GM21619 (cell line): Measurements from ENCODE around the gene ASRGL1.
"Not testable (repeated sequence)": the region's sequence is repeated elsewhere in the genome, so short reads cannot be mapped to it uniquely, and the experiment has no call there.

ENCODE experiments used
- ATAC-seq: cut with Tn5 transposase; IDR thresholded peaks from one replicate; pipeline ENCODE4 v1.9.1; 2021; ENCODE audit not compliant: unreplicated experiment

The ASRGL1 gene

DNA sequence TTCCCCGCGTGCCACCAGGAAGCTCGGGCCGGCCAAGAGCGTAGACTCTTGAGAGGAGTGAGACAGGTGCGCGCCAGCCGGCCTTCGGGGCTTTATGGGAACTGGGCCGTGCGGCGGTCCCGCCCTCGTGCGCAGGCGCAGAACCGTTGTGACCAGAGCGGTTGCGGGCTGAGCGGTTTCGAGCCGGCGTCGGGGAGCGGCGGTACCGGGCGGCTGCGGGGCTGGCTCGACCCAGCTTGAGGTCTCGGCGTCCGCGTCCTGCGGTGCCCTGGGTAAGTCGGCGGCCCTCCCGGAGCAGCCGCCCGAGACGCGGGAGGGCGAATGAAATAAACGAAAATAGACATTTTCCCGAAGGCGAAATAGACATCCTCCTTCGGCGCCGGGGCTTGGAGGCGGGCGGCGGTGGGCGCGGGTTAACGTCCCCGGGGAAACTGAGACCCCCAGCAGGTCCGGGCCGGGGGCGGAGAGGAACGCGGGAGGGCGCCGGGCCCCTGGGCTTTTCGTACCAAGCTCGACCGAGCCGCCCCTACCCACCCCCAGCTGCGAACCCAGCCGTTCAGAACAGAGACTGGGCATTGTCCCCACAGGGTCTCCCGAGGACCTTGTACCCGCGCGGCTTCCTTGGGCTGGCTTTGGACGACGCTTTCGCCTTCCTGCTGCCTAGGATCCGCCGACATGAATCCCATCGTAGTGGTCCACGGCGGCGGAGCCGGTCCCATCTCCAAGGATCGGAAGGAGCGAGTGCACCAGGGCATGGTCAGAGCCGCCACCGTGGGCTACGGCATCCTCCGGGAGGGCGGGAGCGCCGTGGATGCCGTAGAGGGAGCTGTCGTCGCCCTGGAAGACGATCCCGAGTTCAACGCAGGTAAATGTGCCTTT lies at the start of gene ASRGL1:
ASRGL1 (plus strand) TSS at position 146 of the 879 bp plus-strand sequence; CDS start at position 676, 530 bp downstream.
- no peak for ATAC-seq

DNA sequence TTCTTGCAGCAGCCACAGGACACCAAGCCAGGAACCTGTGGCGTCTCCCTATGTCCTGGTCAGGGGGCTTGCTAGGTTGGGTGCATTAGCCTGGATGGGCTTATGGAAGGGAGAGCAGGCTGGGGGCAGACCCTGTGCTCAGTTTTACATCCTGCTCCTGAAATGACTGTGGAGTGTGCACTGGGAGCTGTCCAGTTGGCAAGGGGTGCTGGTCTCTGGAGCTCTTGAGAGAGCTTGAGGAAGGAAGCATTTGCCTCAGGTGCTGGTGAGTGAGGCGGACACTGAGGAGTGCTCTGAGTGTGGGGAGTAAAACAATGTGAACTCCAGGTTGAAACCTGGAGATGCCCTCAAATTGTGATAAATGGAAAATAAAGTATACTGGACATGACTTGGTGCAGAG lies 41.7 kb upstream of the ASRGL1 start:
- ATAC-seq, result no peak

DNA sequence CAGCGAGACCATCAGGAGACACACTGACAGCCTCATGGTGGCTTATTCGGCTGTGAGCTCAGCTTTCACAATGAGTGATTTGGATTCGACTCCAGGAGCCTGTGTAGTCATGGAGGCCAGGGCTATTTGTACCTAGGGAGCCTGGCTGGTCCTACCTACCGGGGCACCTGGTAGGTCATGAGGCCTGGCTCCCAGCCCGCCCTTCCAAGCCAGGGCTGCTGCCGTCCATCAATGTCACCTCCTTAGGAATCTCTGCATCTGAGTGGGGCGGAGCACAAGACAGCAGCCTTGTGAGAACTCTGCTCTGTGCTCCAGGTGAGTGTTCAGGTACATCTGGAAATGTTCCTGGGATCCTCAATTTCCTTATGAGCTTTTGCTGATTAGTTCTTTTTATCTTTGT lies 38.3 kb upstream of the ASRGL1 start, which contains the start of gene SCGB1D4:
SCGB1D4 (minus strand) TSS at position 101 of the 400 bp plus-strand sequence; CDS start at position 36, 65 bp downstream.
- ATAC-seq, result no peak

DNA sequence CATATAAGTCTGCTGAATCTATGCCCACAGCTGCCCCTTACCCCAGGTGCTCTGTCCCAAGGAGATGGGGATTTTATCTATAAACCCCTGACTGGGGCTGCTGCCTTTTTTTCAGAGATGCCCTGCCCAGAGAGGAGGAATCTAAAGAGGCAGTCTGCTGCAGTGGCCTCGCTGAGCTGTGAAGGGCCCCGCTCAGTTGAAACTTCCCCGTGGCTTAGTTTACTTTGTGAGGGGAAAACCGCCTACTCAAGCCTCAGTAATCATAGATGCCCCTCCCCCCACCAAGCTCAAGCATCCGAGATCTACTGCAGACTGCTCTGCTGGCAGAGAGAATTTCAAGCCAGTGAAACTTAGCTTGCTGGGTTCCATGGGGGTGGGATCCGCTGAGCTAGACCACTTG lies 31.0 kb upstream of the ASRGL1 start:
- ATAC-seq, result no peak

DNA sequence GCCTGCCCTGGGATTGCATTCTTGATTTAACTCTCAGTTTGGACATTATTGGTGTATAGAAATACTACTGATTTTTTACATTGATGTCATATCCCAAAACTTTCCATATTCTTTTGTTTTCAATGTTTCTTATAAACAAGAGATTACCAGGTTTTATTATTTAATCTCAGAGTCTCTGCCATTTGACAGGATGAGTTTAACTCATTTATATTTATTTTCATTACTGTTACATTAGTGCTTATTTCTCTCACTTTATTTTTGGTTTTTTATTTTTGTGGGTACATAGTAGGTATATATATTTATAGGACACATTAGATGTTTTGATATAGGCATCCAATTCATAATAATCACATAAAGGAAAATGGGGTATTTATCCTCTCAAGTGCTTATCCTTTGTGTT lies 29.3 kb upstream of the ASRGL1 start:
- ATAC-seq, result no peak

DNA sequence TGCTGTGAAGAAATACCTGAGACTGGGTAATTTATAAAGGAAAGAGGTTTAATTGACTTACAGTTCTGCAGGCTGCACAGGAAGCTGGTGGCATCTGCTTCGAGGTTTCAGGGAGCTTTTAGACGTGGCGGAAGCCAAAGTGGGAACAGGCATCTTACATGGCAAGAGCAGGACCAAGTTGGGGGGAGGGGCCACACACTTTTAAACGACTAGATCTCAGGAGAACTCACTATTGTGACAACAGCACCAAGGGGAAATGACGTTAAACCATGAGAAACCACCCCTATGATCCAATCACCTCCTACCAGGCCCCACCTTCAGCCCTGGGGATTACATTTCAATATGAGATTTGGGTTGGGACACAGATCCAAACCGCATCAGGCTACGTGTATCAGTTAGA lies 27.3 kb upstream of the ASRGL1 start:
- ATAC-seq, result no peak

DNA sequence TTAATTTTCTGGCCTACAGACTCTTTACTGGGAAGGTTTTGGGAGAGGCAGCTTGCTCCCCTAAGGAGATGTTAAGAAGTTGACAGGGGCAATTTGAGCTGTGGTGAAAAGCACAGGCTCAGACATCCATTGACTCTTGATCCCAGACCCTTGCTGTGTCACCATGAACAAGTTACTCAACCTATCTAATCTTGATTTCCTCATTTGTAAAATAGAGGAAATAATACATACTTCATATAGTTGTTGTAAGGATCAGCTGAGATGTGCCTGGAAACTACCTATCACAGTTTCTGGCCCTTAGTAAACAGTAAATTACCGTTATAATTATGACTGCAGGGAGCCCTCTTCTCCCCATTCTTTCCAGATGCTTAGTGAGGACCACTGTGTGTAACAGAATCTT lies 21.8 kb upstream of the ASRGL1 start:
- no peak for ATAC-seq

DNA sequence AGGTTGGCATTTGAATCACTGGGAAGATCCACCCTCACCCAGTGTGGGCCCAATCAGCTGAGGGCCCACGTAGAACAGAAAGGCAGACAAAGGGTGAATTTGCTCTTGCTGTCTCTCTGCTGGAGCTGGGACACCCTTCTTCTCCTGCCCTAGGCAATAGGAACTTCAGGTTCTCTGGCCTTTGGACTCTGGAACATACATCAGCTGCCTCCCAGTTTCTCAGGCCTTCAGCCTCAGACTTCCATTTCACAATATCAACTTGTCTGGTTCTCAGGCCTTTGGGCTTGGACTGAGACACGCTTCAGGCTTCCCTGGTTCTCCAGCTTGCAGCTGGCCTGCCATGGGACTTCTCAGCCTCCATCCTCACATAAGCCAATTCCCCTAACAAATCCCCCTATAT lies 14.7 kb upstream of the ASRGL1 start:
- ATAC-seq, result no peak

DNA sequence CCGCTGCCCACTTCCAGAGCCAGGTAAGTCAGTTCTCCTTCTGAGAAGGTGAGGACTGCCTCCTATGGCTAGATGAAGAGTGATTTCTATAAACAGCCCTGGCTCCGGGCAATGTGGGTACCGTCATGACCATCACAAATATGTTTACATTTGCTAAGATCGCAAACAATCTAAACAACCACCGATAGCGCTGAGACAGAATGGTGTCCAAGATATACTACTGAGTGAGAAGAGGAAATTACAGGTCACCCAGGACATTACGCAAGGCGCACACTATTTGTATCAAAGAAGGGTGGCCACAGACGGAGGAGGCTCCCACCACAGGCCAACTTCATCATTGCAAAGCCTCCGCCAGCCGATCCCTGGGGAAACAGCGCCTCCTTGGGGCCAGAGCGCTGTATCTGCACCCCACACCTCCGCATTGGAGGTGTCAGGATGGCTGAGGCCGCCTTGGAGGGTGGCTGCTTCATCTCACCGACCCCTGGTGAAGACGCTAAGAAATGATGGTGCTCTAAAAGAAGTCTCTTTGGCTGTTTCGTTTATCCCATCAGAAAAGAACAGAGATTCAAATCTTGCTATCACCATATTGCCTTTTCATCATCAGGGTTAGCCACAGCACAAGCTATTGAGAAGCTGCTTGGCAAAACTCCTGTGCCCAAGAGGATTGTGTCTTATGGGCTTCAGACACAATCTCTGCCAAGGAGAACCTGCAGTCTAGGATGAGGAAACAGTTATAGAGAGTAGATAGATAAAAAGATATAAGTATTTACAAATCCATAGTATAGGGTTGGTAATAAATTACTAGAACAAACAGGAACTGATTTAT lies 12.3 kb upstream of the ASRGL1 start:
- no peak for ATAC-seq

DNA sequence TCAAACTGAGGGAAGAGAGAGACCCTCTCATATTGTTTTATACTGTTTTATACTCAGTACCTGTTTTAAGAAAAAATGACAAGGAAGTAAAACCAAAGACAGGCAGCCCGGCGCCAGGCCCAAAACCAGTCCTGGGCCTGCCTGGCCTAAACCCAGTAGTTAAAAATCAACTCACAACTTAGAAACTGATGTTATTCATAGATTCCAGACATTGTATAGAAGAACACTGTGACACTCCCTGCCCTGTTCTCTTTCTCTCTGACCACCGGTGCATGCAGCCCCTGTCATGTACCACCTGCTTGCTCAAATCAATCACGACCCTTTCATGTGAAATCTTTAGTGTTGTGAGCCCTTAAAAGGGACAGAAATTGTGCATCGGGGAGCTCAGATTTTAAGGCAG lies 11.5 kb upstream of the ASRGL1 start:
- ATAC-seq, result not testable (repeated sequence)

DNA sequence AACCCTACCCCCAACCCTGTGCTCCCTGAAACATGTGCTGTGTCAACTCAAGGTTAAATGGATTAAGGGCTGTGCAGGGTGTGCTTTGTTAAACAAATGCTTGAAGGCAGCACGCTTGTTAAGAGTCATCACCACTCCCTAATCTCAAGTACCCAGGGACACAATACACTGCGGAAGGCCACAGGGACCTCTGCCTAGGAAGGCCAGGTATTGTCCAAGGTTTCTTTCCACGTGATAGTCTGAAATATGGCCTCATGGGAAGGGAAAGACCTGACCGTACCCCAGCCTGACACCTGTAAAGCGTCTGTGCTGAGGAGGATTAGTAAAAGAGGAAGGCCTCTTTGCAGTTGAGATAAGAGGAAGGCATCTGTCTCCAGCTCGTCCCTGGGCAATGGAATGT lies 10.5 kb upstream of the ASRGL1 start:
- ATAC-seq, result not testable (repeated sequence)

DNA sequence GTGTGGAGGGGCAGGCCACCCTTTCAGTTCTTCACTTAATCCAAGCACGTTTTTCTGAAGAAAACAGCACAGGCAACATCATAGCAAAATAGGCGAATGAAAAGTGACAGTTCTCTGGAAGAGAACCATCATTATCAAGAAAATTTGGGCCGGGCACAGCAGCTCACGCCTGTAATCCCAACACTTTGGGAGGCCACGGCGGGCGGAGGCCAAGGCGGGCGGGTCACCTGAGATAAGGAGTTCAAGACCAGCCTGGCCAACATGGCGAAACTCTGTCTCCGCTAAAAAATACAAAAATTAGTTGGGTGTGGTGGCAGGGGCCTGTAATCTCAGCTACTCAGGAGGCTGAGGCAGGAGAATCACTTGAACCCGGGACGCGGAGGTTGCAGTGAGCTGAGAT lies 9.7 kb upstream of the ASRGL1 start:
- ATAC-seq, result not testable (repeated sequence)

DNA sequence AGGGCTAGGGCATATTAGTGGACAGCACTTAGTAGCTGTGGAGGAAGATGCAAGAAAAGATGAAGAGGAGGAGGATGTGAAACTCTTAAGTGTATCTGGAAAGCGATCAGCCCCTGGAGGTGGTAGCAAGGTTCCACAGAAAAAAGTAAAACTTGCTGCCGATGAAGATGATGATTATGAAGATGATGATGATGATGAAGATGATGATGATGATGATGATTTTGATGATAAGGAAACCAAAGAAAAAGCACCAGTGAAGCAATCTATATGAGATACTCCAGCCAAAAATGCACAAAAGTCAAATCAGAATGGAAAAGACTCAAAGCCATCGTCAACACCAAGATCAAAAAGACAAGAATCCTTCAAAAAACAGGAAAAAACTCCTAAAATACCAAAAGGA lies 6.0 kb upstream of the ASRGL1 start:
- not testable (repeated sequence) for ATAC-seq

DNA sequence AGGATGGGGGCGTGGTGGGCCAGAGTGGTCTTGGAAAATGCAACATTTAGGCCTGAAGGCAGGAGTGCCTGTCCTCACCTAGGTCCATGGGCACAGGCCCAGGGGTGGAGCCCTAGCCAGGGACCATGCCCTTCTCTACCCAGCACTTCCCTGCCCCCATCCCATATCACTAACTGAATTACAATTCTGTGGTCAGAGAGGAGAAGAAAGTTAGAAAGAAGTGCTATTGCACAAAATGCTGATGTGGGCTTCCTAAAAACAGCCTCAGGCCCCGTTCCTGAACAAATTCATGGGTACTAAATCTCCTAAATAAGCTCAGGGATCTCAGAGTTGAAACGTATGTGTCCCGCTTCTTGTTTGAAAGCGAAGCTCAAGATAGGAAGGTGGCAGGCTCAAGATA lies 3.5 kb upstream of the ASRGL1 start:
- ATAC-seq, result no peak

DNA sequence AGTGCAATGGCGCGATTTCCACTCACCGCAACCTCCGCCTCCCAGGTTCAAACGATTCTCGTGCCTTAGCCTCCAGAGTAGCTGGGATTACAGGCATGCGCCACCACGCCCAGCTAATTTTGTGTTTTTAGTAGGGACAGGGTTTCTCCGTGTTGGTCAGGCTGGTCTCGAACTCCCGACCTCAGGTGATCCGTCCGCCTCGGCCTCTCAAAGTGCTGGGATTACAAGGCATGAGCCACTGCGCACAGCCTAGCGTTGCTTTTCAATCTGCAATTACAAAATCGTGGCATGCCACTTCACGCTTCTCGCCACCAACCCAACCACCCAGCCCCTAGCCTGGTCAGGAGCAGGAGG lies 322 bp upstream of the ASRGL1 start:
- ATAC-seq, result not testable (repeated sequence)

DNA sequence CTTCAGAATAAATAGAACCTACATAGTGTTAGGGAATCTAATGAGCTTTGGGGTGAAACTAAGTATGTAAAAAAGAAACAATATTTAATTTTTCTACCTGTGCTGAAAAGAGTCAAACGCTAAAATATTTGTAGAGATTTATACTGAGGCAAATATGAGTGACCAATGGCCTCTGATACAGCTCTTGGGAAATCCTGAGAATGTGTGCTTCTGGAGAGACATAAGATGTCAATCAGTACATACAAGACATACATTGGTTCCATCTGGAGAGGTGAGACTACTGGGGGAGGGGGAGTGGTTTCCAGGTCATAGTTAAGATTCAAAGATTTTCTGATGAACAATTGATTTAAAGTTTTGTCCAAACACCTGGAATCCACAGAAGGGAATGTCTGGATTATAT lies 970 bp downstream of the ASRGL1 start:
- no peak for ATAC-seq

DNA sequence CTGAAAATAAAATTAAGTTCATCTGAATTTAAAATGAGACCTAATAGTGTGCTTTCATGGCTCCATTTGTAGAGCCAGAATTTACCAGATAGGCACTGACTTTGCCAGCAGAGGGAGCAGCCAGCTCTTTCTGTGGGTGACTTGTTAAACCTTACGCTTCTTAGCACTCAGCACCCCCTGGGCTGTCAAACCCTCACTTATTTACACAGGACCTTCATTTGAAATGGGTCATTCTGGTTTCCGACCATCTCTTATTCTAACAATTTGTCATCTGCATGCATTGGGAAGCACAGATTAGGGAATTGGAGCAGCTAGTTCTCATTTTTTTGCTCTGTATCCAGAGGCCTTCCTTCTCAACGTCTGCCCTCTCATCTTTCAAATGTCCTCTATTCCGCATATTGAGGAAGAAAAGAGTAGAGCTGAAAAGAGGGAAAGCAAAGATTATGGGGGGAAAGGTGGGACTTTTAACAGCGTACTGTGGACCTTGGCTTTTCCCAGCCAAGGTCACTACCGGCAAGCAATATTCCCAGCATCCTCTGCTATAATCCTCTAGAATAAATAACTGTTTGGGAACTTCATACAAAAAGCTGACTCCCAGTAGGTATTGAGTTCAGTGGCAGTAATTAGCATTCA lies 3.1 kb downstream of the ASRGL1 start:
- ATAC-seq, result no peak

DNA sequence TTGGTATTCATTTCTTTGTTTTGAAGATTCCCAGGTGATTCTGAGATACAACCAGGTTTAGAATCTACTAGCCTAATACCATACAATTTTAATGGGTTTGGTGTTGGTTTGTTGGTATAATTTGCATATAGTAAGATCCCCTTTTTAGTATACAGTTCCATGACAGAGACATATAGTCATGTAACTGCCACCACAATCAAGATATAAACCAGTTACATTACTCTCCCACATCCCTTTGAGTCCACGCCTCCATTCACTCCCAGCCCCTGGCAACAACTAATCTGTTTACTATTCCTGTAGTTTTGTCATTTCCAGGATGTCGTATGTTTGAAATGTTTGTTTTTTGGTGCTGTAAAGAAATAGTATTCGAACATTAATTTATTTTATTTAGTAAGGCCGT lies 4.3 kb downstream of the ASRGL1 start:
- ATAC-seq, result no peak

DNA sequence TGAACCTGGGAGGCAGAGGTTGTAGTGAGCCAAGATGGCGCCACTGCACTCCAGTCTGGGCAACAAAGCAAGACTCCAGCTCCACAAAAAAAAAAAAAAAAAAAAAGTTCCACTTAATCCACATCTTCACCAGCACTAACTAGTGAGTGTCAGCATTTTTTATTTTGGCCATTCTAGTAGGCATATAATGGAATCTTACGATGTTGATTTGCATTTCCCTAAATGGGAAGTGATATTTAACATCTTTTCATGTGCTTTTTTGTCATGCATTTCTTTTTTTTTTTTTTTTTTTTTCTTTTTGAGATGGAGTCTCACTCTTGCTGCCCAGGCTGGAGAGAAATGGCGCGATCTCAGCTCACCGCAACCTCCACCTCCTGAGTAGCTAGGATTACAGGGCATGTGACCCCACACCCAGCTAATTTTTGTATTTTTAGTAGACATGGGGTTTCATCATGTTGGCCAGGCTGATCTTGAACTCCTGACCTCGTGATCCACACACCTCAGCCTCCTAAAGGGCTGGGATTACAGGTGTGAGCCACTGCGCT lies 6.5 kb downstream of the ASRGL1 start:
- not testable (repeated sequence) for ATAC-seq

DNA sequence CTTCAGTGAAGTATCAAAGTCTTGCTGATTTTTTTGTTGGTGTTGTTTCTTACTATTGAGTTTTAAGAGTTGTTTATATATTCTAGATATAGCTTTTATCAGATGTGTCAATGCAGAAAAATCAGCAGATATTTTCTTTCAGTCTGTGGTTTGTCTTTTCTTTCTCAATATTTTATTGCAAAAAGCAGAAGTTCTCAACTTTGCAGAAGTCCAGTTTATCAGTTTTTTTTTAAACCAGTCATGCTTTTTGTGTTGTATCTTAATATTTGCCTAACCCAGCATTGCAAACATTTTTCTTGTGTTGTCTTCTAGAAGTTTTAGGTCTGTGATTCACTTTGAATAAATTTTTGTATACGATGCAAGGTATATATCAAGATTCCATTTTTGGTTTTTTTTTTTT lies 7.0 kb downstream of the ASRGL1 start:
- ATAC-seq, result no peak

DNA sequence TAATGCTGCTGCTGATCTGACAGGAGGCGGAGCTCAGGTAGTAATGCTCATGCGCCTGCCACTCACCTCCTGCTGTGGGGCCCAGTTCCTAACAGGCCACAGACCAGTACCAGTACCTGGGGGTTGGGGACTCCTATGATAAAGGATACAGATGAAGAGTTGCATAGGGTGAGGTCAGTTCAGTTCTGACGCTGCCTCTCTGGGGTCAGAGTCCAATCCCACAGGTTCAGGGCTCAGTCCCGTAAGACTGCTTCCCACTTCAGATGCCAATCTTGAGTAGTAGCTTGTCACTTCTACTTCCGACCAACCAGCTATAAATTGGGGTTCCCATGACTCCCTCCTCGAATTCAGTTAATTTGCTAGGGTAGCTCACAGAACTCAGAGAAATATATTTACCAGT lies 8.6 kb downstream of the ASRGL1 start:
- no peak for ATAC-seq
